GM03348 (cell line): ENCODE results near the gene ABCA13.

Source experiments
- DNase-seq: peaks from one replicate; pipeline ENCODE4 v3.0.0; 2012; ENCODE audit warnings: low spot score

The ABCA13 gene

DNA sequence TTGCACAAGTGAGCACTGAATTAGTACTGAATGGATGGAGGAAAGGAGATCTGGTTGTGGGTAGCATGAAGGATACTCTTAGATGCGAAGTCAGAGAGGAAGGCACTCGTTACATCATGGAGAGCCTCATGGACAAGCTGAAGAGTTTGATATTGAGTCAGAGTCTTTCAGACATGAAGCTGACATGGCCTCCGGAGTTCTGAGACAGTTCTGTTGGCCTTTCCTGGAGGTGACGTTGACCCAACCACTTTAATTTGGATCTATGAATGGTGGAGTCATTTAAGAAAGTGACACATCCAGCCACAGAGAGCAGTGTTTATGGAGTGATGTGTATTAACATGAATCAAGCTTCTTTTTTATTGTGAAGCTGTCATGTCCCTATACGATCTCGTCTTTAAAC lies 466.8 kb downstream of the ABCA13 start:
- DNase-seq: no peak

DNA sequence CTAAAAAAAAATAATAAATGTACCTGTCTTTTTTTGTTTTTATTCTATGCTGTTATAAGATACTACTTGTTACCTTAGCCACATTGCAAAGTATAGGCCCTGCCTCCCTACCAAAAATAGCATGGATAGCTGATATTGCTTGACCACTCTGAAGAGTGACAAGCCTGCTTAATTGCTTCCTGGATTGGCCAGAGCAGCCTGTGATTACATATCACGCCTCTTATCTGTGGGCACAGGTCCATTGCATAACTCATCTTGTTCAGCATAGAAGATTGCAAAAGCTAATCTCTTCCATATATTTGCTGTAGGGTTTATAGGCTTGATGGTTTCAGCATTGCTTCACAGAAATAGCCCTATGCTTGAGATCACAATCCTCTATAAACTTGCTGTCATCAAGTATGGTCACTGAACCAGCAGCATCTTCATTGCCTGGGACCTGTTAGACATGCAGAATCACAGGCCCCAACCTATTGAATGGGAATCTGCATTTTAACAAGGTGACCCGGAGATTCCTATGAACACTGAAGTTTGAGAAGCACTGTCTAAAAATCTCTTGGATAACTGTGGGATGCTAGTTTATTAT lies 472.3 kb downstream of the ABCA13 start:
- DNase-seq: no peak

DNA sequence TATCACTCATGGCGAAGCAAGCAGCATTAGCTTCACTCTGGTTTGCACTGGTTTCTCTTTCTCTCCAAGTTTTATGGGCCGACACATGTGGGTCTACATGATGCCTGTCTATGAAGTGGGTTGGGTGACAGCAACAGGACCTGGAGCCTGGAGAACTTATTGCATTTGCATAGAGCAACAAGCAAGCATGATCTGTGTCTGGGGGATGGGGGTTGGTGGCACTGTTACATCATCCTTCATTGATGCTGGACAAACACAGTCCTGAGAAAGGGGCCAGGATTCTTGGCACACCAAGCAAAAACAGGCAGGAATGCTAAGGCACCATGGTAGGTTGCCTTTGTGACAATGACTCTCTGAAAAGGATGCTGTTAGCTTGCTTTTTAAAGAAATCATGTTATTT lies 486.9 kb downstream of the ABCA13 start:
- DNase-seq: no peak

DNA sequence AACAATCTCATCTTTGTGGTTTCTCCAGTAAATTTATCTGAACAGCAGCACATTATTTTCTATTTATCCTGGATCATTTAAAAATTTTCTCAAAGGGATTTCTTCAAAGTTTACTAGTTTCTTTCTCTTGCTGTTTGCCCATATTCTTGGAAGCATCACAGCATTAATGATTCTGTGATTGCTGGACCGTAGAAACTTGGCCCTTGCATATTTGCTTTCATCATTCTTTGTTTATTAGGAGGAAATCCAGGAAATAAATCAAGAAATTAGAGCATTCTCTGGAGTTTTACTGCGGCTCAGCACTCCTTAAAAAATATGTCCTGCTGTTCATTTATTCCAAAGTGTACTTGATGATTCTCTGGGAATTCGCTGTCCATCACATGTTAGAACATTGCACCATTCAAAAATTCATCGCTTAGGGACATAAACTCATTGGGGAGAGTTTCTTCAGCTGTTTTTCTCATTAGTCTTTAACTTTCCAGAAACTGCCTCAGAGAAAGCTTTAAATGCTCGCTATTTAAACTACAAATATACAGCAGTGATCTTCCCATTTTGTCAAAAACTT lies 489.1 kb downstream of the ABCA13 start:
- DNase-seq: no peak

DNA sequence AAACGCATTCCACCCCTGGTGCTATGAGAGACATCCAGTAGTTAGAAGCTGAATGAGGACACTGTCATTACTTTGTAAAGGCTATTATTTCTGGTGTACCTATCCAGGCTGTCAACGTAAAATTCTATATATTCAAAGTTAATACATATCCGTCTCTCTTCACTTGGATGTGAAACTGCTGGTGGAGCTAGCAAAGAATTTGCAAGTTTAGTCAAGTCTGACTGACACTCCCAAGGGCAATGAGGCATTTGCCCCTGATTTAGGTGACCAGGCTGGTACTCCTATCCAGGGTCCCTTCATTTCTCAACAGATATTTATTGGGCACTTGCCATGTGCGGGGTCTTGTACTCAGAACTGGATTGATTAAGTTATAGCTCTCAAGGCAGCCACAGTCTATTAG lies 493.0 kb downstream of the ABCA13 start:
- no peak for DNase-seq

DNA sequence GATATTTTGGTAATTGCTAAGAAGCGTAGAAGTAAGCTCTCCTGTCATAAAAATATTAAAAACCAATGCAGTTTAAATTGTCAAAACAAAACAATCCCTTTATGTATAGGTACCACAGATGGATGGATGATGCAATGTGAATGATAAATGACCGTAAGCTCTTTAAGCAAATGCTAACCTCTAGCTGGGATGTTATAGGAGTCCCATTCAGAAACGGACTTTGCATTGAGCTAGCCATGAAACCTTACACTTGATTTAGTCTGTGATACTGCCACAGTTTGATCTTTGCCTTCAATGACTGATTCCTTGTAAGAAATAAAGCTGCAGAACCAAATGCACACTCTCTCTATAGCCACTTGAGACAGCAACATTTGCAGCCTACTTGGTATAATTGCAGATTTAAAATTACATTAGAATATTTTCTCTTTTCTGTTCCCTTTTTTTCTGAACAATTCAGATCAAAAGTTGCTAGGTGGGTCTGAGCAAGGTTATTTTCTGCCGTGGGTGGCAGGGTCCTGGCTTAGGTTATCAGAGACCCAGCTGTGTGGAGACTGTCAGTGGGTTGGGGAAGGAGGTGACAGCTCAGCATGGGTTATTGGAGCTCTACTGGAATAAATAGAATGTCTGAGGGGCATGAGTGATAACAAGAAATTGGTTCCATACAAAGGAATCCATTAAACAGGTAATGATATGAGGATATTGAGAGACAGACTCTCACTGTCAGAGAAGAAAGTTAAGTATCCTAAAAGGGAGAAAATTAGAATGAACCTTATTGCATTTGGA lies 494.3 kb downstream of the ABCA13 start:
- DNase-seq: no peak

DNA sequence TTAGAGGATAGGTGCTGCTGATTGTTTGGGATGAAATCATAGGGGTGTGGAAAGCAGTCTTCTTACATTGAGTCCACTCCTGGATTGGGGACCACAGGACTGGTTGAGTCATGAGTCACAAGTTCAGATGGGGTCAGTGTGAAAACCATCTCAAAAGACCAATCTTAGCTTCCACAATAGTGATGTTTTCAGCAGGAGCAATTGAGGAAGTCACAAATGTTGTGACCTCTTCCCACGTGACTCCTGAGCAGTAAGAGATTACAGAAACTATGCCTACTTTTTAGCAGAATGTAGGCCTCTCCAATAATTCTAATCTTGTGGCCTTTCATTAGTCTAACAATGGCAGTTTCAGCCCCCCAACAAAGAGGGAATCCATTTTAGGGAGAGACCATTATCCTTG lies 496.1 kb downstream of the ABCA13 start:
- no peak for DNase-seq

DNA sequence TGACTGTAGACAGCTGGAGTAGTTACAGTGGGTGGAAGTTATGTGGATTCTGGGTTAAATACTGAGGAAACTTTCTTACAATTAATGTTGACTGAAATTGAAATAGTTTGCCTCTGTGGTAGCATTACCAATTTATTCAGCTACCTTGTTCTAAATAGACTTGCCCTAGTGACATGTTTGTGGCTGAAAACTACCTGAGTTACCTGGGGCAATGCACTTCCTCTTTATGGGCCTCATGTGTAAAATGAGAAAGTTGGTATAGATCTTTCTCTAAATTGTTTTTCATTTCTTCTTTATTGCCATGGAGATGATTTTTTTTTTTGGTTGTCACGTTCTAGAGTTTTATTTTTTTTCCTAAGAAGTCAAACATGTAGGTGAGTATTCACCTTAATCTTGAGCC lies 500.4 kb downstream of the ABCA13 start:
- DNase-seq: no peak

DNA sequence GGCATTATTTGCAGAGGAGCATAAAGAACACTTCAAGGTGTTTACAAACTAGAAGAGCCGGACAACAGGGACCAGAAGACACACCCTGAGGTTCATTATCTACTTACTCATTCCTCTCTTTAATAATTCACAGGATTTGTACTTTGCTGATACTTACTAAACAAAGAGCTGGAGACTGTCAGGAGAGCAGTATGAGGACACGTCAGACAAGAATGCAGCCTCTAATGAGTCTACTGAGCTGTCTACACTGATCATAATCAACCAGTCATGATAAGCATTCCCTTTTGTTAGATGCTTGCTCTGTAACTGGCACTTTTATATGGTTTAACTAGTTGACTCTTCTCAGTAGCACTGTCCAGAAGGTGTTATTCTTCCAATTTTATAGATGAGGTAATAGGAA lies 509.7 kb downstream of the ABCA13 start:
- DNase-seq: no peak

DNA sequence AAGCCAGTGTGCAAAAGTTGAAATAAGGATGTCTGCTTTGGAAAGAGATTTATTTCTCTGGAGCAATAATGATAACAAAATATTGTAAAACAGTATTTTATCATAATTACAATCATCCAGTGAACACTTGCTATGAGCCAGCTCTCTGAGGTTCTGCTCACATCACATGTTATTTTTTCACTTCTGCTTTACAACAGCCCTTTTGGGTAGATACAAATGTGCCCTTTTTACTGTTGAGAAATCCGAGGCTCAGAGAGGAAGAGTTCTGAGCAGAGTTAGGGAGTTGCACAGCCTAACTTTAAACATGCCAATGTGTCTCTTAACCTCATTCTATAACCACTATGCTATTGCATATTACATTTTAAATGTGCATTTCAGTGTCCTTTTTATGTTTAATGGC lies 520.5 kb downstream of the ABCA13 start:
- no peak for DNase-seq
